GM18870 (cell line): ENCODE data around the gene HPCAL1.

Experiments used
- ATAC-seq: cut with Tn5 transposase; IDR thresholded peaks from one replicate; pipeline ENCODE4 v1.9.1; 2021; ENCODE audit warnings: moderate library complexity; ENCODE audit not compliant: unreplicated experiment

Gene HPCAL1

DNA sequence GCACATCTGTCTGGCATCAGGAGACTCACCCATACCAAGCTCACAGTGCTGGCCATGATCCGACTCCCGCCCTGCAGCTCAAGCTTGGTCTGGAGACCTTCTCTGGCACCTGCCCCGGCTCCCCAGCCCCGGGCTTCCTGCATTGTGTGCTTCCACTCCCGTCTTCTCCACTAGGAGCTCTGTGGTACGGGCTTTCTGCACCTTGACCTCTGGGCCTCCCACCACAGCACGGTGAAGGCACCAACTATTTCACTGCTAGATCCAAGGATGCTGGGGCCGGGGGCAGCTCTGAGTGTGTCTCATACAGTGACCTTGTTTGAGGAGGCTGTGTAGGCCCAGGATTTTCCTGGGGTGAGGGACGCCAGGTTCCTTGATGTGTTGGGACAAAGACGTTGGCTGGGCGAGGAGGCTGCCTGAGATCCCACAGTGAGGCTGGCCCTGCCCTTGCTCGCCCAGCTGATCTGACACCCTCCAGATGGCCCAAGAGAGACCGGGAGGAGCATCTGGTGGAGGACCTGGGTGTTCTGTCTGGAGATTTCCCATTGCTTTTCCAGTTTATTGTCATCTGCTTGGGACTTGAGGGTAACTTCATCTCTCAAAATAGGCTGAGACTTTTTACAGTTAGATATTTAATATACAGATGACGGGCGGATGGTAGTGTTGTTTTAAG lies 64.0 kb downstream of the HPCAL1 start:
- no peak for ATAC-seq

DNA sequence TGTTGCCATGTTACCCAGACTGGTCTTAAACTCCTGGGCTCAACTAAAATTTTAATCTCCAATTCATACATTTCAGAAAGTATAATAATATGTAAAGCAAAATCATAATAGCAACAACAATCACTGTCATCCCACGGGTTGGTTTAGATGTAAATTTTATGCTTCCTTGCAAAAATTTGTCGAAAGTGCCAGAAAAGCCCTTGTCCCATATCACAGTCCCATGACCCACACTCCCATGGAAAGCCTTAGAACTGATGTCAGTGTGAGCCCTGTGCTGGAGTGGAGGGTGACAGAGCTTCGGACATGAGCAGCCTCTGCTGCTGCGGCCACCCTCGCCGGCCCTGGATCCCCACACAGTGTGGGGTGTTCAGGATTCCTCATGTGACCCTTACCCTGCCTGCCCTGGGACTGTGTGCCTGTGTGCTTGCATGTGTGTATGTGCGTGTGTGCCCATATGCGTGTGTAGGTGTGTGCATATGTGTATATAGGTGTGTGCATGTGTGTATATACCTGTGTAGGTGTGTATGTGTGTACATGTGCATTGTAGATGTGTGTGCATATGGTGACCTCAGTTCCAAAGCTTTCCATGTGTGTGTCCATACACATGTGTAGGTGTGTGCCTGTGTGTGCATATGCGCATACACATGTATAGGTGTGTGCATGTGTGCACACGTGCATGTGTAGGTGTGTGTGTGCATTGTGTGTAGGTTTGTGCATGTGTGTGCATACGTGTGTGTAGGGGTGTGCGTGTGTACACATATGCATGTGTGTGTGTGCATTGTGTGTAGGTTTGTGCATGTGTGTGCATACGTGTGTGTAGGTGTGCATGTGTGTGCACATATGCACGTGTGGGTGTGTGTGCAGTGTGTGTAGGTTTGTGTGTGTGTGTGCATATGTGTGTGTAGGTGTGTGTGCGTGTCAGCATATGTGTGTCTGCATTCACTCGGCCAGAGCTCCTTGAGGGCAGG lies 65.1 kb downstream of the HPCAL1 start:
- no peak for ATAC-seq

- ATAC-seq: no peak
Observed at GRCh38 chr2:10368491-10369231, 66.0 kb downstream of the HPCAL1 start.

DNA sequence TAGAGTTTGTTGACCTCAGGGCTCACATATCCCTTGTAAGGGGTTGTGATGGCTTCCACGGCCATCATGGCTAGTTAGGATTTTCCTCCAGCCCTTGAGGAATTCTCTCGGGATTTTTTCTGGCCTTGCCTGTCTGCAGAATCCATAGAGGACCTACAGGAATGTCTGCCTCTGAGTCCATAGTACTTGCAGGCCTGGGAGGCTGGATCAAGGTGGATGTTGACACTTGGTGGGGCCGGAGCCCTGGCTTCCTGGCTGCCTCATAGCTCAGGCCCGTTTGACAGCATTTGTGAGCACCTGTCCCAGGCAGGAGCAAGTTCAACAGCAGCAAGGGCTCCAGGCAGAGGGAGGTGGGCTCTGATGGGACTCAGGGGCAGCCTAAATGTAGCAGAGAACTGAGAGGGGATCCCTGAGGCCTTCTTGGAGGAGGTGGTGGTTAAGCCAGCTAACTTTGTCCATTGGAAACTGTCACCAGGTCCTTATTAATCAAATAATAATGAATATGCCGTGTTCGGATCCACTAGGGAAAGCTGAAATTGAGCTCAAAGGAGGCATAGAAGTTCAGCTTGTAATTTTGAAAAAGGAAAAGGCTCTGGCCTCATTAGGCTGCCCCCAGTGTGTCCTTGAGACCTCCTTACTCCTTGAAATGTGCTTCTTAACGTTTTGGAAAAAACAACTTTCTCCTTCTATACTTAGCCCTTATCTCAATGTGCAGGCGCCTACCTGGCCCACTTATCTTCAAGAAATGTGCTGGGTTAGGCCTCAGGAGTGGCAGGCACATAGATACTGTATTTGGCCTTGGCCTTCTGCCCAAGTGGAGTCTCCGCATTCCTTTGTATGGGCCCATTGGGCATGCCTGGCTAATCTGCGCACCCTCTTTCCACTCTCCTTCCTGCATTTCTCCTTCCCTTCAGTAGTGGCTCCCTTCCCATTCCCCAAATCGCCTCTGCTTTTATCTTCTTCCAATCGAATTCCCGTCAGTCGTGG lies 66.9 kb downstream of the HPCAL1 start:
- ATAC-seq: no peak

DNA sequence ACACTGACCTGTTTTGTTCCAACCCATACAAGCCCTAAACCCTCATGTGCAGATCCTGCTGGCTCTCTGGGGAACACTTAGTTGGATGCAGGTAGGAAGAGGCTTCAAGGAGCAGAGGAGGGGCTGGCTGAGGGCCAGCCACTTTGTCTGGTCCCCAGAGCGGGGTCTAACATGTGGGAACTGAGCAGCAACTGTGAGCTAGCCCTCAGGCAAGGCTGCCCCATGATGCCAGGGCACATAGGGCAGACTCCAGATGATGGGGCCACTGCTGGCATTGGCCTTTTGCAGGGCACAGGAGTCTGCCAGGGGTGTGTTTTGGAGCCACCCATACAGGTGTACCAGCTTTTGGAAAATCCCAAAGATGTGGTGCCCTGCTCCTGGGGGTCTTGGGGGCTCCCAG lies 67.7 kb downstream of the HPCAL1 start:
- ATAC-seq: no peak

GRCh38 chr2:10370895-10371294 lies 68.2 kb downstream of the HPCAL1 start:
- no peak for ATAC-seq

- ATAC-seq: no peak
Observed at GRCh38 chr2:10371441-10372196, 68.9 kb downstream of the HPCAL1 start.

DNA sequence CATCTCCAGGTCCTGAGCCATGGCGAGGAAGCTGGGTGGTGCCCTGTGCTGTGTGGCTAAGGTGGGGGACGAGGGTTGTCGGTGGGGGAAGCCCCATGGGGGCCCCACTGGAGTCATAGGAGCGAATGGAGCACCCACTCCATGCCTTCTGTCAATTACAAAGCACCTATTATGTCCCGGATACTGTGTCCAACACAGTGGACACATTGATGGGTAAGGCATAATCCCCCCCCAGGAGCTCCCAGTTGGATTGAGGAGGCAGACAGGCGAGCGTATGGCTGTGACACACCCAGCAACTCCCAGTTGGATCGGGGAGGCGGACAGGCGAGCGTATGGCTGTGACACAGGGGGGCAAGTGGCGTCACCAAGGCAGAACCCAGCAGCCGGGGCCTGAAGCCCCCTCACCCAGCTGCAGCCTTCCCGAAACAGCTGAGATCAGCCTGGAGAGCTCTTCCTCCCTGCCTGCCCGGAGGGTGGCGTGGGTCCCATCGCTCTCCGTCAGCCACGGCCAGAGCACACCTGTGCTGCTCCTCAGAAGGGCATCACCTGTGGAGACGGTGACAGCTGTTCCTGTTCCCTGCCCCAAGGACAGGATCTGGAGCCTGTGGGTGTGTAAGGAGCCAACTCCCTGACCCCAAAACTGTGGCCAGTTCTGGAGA lies 69.6 kb downstream of the HPCAL1 start:
- no peak for ATAC-seq

- no peak for ATAC-seq
Observed at GRCh38 chr2:10372862-10373240, 70.1 kb downstream of the HPCAL1 start.

DNA sequence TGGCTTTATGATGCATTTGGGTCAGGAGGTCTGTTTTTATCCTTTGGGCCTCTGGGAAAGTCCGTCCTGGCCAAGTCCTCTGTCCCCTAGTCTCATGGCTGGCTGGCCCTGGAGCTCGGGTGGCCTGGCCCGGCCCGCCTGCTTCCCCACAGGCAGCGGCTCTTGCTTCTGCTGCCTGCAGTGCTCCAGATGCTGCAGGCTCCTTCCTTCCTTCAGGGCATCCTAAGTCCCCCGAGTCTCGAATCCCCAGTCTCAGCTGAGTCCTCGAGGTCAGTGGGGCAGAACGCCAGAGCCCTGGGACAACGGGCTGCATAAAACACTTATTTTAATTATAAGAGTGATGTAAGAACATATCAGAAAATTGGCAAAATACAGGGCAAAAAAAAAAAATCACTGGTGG lies 71.2 kb downstream of the HPCAL1 start:
- no peak for ATAC-seq

DNA sequence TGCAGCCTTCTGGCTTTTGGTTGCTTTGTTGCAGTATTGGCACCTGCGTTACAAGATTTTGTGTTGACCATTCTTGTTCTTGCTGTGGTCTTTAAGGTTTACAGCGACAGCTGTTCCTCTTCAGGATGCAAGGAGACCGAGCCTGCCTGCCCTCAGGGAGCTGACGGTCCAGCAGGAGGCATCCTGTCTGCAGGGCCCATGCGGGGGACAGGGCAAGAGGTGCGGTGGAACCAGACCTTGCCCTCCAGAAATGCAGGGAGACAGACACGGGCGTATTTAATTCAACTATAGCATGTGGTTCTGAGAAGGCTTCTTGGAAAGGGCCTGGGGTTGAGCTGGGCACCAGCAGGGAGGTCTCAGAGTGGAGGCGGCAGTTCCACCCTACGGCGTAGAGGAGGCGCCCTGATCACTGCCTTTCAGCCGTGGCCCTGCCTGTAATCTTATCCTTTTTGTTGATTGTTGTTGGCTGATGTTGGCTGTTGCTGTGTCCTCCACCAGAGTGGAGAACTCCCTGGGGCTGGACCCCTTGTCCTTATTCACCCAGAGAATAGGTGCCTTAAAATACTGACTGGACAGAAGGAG lies 71.7 kb downstream of the HPCAL1 start:
- ATAC-seq: no peak

- no peak for ATAC-seq
Observed at GRCh38 chr2:10375570-10376281, 73.0 kb downstream of the HPCAL1 start.

- ATAC-seq: no peak
Observed at GRCh38 chr2:10377052-10377746, 74.5 kb downstream of the HPCAL1 start.

DNA sequence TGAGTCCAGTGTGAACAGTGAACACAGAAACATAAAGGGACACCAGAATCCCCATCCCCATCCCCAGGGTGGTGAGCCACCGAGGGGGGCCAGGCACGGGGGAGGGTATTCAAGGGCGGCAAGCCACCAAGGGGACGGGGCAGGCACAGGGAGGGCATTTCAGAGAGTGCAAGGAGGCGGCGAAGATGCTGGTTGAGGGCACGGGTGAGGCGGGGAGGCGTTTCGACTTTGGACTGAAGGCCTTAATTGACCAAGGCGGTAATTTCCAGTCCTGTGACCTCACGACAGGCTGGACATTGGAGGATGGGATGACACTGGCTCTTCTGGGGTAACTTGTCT lies 75.0 kb downstream of the HPCAL1 start:
- ATAC-seq: no peak

- ATAC-seq: peak; percentile 87
Observed at GRCh38 chr2:10378189-10378588, 75.5 kb downstream of the HPCAL1 start.

DNA sequence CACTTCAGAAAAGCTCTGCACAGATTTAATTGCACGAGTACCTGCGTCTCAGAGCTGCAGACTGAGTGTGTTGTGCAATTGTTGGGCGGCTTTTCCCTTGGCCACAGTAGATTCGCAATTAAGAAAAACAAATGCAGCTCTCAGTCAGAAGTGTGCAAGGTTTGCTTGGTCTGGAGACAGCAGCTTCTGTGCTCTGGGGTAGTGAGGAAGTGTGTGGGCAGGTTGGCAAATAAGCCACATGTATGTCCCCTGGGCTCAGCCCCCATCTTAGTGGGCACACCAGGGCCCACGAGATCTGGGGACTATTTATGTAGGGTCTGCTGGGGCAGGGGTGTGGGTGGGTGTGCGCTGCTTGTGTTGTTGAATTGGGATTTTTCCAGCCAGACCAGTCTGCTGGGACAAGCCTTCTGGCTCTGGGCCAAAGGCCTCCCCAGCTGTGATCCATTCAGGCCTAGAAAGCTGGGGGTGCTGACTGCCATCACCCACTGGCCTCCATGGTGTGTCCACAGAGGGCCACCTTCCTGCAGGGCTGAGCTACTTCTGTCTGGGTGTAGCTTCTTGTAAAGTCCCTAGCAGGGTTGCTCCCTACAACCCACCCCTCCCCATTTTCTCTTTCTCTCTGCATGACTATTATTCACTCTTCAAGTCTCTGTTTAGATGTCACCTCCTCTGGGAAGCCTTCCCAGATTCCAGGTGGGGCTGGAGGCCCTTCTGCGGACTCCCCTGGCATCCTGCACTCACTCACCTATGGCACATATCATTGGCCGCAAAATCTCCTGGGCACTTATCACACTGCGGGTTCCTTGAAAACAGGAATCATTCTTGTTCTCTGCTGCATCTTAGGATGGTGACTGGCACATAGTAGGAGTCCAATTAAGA lies 77.6 kb downstream of the HPCAL1 start:
- ATAC-seq: no peak

GRCh38 chr2:10381997-10382353 lies 79.3 kb downstream of the HPCAL1 start:
- no peak for ATAC-seq
